GM12891 (cell line): Measurements from ENCODE around the gene PHLPP1.

ENCODE experiments used
- PAX5 ChIP-seq: IDR thresholded peaks from 2 replicates; pipeline ENCODE4 v1.6.1; 2011; ENCODE audit warnings: low read length, moderate library complexity, mild to moderate bottlenecking; ENCODE audit not compliant: insufficient read depth, severe bottlenecking
- POLR2A ChIP-seq: IDR thresholded peaks from 2 replicates; pipeline ENCODE4 v1.6.1; 2011; ENCODE audit warnings: low read depth, low read length, control low read depth
- POLR2AphosphoS5 ChIP-seq: IDR thresholded peaks from 2 replicates; pipeline ENCODE4 v1.6.1; 2011; ENCODE audit warnings: low read depth, low read length, control low read depth
- POU2F2 ChIP-seq: IDR thresholded peaks from 2 replicates; pipeline ENCODE4 v1.6.1; 2011; ENCODE audit warnings: low read depth, mild to moderate bottlenecking, control low read depth, low read length, moderate library complexity
- SPI1 ChIP-seq: IDR thresholded peaks from 2 replicates; pipeline ENCODE4 v1.6.1; 2011; ENCODE audit warnings: low read depth, low read length, control low read depth
- TAF1 ChIP-seq: IDR thresholded peaks from 2 replicates; pipeline ENCODE4 v1.6.1; 2011; ENCODE audit warnings: low read depth, low read length, control low read depth

DNA sequence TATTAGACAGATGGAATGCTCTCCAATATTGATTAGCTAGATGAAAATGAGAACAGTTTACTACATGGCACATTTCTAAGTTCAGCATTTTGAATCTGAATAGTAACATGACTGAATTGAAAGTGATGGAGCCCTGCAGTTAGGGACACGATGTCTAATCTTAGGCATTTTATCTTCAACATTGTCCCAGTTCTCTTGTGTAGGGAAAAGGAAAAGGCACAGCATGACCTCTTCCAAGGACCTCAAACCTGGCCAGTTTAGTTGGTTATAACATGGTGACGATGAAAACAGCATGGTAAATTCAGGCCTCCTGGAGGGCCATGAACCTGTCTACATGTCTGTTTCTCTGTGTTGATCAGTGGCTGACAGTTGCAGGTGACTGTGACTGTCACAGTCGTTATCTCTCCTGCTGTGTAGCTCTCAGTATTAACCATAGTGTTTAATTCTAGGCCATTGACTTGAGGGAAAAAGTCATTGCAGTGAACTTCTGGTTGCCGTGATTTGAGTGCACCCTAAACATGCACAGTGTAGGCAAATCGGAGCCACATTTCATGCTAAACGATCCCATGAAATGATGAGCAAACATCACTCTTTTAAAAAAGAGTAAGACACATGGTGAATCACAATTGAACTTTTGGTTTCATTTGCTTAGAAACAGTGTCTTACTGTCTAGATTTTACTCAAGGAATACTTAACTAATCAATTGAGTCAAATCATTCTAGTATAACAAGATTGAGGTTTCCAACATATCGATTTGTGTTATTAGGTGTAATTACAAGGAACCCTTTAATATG is 129.7 kb downstream of the PHLPP1 start:
- no peak for TF ChIP-seq POLR2A
- TF ChIP-seq TAF1: no peak
- no peak for TF ChIP-seq SPI1
- no peak for TF ChIP-seq POLR2AphosphoS5
- TF ChIP-seq PAX5: no peak
- no peak for TF ChIP-seq POU2F2
